H9 (cell line): ENCODE data around the gene GALNT10. TPM values are rescaled to one million over a fixed set of nuclear protein-coding genes. Genes with fewer than 3 reads are reported as not detected.

Source experiments
- DNase-seq: peaks from one replicate; pipeline ENCODE4 v3.0.0-alpha.2; 2017
- H2AFZ ChIP-seq: one replicate; pipeline ENCODE4 v1.6.1; 2013; ENCODE audit warnings: mild to moderate bottlenecking, low read length, control low read depth, moderate library complexity
- H2AK5ac ChIP-seq: 2 replicates; pipeline ENCODE4 v1.6.1; 2013; ENCODE audit warnings: low read length, control low read depth, mixed read lengths; ENCODE audit not compliant: insufficient read length
- H2BK120ac ChIP-seq: one replicate; pipeline ENCODE4 v1.6.1; 2013; ENCODE audit warnings: low read depth, mild to moderate bottlenecking, low read length, control low read depth, inconsistent platforms; ENCODE audit not compliant: poor library complexity, severe bottlenecking
- H2BK12ac ChIP-seq: 2 replicates; pipeline ENCODE4 v1.6.1; 2013; ENCODE audit warnings: low read length, control low read depth, mixed read lengths, low read depth; ENCODE audit not compliant: insufficient read length
- H2BK15ac ChIP-seq: 2 replicates; pipeline ENCODE4 v1.6.1; 2013; ENCODE audit warnings: low read depth, low read length, control low read depth
- H2BK20ac ChIP-seq: one replicate; pipeline ENCODE4 v1.6.1; 2013; ENCODE audit warnings: low read depth, mild to moderate bottlenecking, low read length, control low read depth, inconsistent platforms; ENCODE audit not compliant: poor library complexity, severe bottlenecking
- H2BK5ac ChIP-seq: 2 replicates; pipeline ENCODE4 v1.6.1; 2013; ENCODE audit warnings: low read length, control low read depth, mixed read lengths; ENCODE audit not compliant: insufficient read length
- H3K14ac ChIP-seq: 2 replicates; pipeline ENCODE4 v1.6.1; 2013; ENCODE audit warnings: low read length, control low read depth; ENCODE audit not compliant: insufficient read depth
- H3K18ac ChIP-seq: 2 replicates; pipeline ENCODE4 v1.6.1; 2013; ENCODE audit warnings: low read depth, mild to moderate bottlenecking, mixed read lengths, low read length, control low read depth; ENCODE audit not compliant: insufficient read length
- H3K23ac ChIP-seq: 2 replicates; pipeline ENCODE4 v1.6.1; 2013; ENCODE audit warnings: low read length, control low read depth, mixed read lengths, low read depth; ENCODE audit not compliant: insufficient read length
- H3K23me2 ChIP-seq: 2 replicates; pipeline ENCODE4 v1.6.1; 2013; ENCODE audit warnings: low read depth, mild to moderate bottlenecking, mixed read lengths, low read length, control low read depth; ENCODE audit not compliant: insufficient read length, poor library complexity, severe bottlenecking
- H3K27ac ChIP-seq: 2 replicates; pipeline ENCODE4 v1.5.1; 2013; ENCODE audit warnings: low read length, control low read depth, mixed read lengths, low read depth; ENCODE audit not compliant: insufficient read length
- H3K27me3 ChIP-seq: 2 replicates; pipeline ENCODE4 v1.6.1; 2013; ENCODE audit warnings: low read length, control low read depth, inconsistent platforms; ENCODE audit not compliant: insufficient read depth
- H3K4ac ChIP-seq: 2 replicates; pipeline ENCODE4 v1.6.1; 2013; ENCODE audit warnings: low read depth, mild to moderate bottlenecking, control low read depth, inconsistent platforms, low read length, moderate library complexity
- H3K4me1 ChIP-seq: 2 replicates; pipeline ENCODE4 v1.6.1; 2013; ENCODE audit warnings: low read length, control low read depth, inconsistent platforms; ENCODE audit not compliant: insufficient read depth
- H3K4me2 ChIP-seq: 2 replicates; pipeline ENCODE4 v1.6.1; 2013; ENCODE audit warnings: low read length, control low read depth, mixed read lengths; ENCODE audit not compliant: insufficient read length, insufficient read depth
- H3K56ac ChIP-seq: 2 replicates; pipeline ENCODE4 v1.6.1; 2013; ENCODE audit warnings: low read depth, mild to moderate bottlenecking, mixed read lengths, low read length, control low read depth; ENCODE audit not compliant: insufficient read length
- H3K79me1 ChIP-seq: 2 replicates; pipeline ENCODE4 v1.6.1; 2013; ENCODE audit warnings: low read depth, mild to moderate bottlenecking, moderate library complexity, low read length, control low read depth, inconsistent platforms; ENCODE audit not compliant: insufficient read depth, poor library complexity, severe bottlenecking
- H3K79me2 ChIP-seq: 2 replicates; pipeline ENCODE4 v1.6.1; 2013; ENCODE audit warnings: low read length, control low read depth, inconsistent platforms; ENCODE audit not compliant: insufficient read depth
- H3K9ac ChIP-seq: 2 replicates; pipeline ENCODE4 v1.6.1; 2013; ENCODE audit warnings: low read length, control low read depth, mixed read lengths; ENCODE audit not compliant: insufficient read length; ENCODE audit errors: extremely low read depth
- H3K9me3 ChIP-seq: one replicate; pipeline ENCODE4 v1.6.1; 2013; ENCODE audit warnings: low read depth, low read length, inconsistent platforms; ENCODE audit not compliant: control insufficient read depth
- H3T11ph ChIP-seq: one replicate; pipeline ENCODE4 v1.6.1; 2013; ENCODE audit warnings: mild to moderate bottlenecking, low read length, control low read depth, inconsistent platforms
- H4K20me1 ChIP-seq: one replicate; pipeline ENCODE4 v1.6.1; 2013; ENCODE audit not compliant: control insufficient read depth, insufficient read length, insufficient read depth
- H4K5ac ChIP-seq: 2 replicates; pipeline ENCODE4 v1.6.1; 2013; ENCODE audit warnings: low read depth, mild to moderate bottlenecking, mixed read lengths, low read length, control low read depth; ENCODE audit not compliant: insufficient read length
- H4K8ac ChIP-seq: replicated peaks from 2 replicates; pipeline ENCODE4 v1.6.1; 2013; ENCODE audit warnings: low read length, control low read depth, mixed read lengths, low read depth; ENCODE audit not compliant: insufficient read length
- H4K91ac ChIP-seq: 2 replicates; pipeline ENCODE4 v1.6.1; 2013; ENCODE audit warnings: low read depth, mild to moderate bottlenecking, moderate library complexity, mixed read lengths, low read length, control low read depth; ENCODE audit not compliant: insufficient read length
- H3K27ac Mint-ChIP-seq, 3 experiments: 2 replicates in 2 of 3; 3 replicates in 1 of 3; pipeline ENCODE4 v1.8.0; 2020 to 2021; ENCODE audit warnings: mixed read lengths in 3 of 3, mild to moderate bottlenecking in 1 of 3, moderate library complexity in 1 of 3
- H3K27me3 Mint-ChIP-seq: 2 replicates; pipeline ENCODE4 v1.8.0; 2021; ENCODE audit warnings: low read depth, mild to moderate bottlenecking, moderate library complexity, mixed read lengths
- H3K36me3 Mint-ChIP-seq, 3 experiments: 2 replicates in 2 of 3; 3 replicates in 1 of 3; pipeline ENCODE4 v1.8.0; 2020 to 2021; ENCODE audit warnings: low read depth in 3 of 3, mixed read lengths in 3 of 3; ENCODE audit not compliant: insufficient read depth in 1 of 3
- H3K4me1 Mint-ChIP-seq, 2 experiments: 2 replicates each; pipeline ENCODE4 v1.8.0; 2020; ENCODE audit warnings: mixed read lengths in 2 of 2
- H3K4me3 Mint-ChIP-seq, 2 experiments: 2 replicates in 1 of 2; 3 replicates in 1 of 2; pipeline ENCODE4 v1.8.0; 2020 to 2021; ENCODE audit warnings: mild to moderate bottlenecking in 2 of 2, mixed read lengths in 2 of 2, moderate library complexity in 1 of 2
- H3K9me3 Mint-ChIP-seq, 2 experiments: 2 replicates in 1 of 2; 3 replicates in 1 of 2; pipeline ENCODE4 v1.8.0; 2020; ENCODE audit warnings: mild to moderate bottlenecking in 2 of 2, mixed read lengths in 2 of 2, moderate library complexity in 1 of 2
- WGBS: extraction: QIAGEN DNeasy Blood & Tissue Kit; methylation state at CpG from one replicate; pipeline ENCODE4 v1.1.7; 2013; ENCODE audit warnings: missing lambda C conversion rate, low lambda C conversion rate, mixed read lengths; ENCODE audit not compliant: insufficient read length; ENCODE audit errors: extremely low coverage; 5-methylcytosine and 5-hydroxymethylcytosine counted together
- total RNA-seq: library from RNA; stranded (reverse); gene quantifications from 2 replicates; pipeline ENCODE4 v1.2.1, GENCODE V29; 2021
- TF ChIP-seq, protein P1 (sequence below): fragments of 200-600 bp; sonication (generic); conservative IDR thresholded peaks from 3 replicates; pipeline ENCODE4 v1.8.0; 2021; ENCODE audit warnings: antibody characterized with exemption, mild to moderate bottlenecking

Gene GALNT10
- total RNA-seq, 1 experiment from 2014 or later: 15.4 TPM

DNA sequence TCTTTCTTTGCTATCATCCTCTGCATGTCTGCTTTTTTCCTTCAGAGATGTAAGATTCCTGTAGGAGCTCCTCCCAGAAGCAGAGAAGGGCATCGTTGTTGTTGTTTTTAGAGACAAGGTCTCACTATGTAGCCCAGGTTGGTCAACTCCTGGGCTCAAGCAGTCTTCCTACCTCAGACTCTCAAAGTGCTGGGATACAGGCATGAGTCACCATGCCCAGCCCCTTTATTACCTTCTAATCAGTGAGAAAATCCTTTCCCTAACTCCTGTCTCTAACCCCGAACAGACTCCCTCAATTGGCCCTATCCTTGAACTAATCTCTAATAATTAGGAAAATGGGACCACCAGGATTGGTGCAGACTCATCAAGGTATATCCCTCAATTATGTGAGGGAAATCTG lies 64.4 kb downstream of the GALNT10 start:
- Histone ChIP-seq H2BK120ac (no peak overlapping the region), H4K20me1 (no peaks in the 10 kb centered on the region), H2BK12ac (no peak overlapping the region), H2AK5ac (no peak overlapping the region), H2AFZ (no peak overlapping the region), H4K91ac (no peak overlapping the region), H3K27ac (no peak overlapping the region), H3K23me2 (no peaks in the 10 kb centered on the region), H3K14ac (no peak overlapping the region), H3K56ac (no peak overlapping the region), H2BK5ac (no peak overlapping the region), H3K4me1 (peaks cover 3% of the 10 kb centered on the region; the same call in 1 of the 2 replicates), H3K27me3 (no peaks in the 10 kb centered on the region), H3K9ac (no peak overlapping the region), H3K23ac (no peak overlapping the region), H4K8ac (no peak overlapping the region), H3K4ac (no peak overlapping the region), H2BK20ac (no peak overlapping the region), H2BK15ac (no peak overlapping the region), H3K9me3 (no peaks in the 10 kb centered on the region), H3K79me1 (no peaks in the 10 kb centered on the region), H3K79me2 (no peaks in the 10 kb centered on the region), H3K4me2 (no peak overlapping the region), H3T11ph (no peak overlapping the region), H4K5ac (no peak overlapping the region), H3K18ac (no peak overlapping the region)
- TF ChIP-seq, protein P1, sequence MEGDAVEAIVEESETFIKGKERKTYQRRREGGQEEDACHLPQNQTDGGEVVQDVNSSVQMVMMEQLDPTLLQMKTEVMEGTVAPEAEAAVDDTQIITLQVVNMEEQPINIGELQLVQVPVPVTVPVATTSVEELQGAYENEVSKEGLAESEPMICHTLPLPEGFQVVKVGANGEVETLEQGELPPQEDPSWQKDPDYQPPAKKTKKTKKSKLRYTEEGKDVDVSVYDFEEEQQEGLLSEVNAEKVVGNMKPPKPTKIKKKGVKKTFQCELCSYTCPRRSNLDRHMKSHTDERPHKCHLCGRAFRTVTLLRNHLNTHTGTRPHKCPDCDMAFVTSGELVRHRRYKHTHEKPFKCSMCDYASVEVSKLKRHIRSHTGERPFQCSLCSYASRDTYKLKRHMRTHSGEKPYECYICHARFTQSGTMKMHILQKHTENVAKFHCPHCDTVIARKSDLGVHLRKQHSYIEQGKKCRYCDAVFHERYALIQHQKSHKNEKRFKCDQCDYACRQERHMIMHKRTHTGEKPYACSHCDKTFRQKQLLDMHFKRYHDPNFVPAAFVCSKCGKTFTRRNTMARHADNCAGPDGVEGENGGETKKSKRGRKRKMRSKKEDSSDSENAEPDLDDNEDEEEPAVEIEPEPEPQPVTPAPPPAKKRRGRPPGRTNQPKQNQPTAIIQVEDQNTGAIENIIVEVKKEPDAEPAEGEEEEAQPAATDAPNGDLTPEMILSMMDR: no peak
- Mint-ChIP-seq H3K27me3 (no peaks in the 10 kb centered on the region), H3K9me3 (no peaks in the 10 kb centered on the region), H3K4me3 (no peak overlapping the region), H3K4me1 (peaks cover 26 to 31% of the 10 kb centered on the region in 2 experiments), H3K27ac (no peak overlapping the region), H3K36me3 (no peaks in the 10 kb centered on the region)
- no CpG with 5 or more reads among the region's 2 CpGs for WGBS
- no peak for DNase-seq
